GM23248 (cell line): ENCODE measurements around the gene ANO6. TPM values are rescaled to one million over a fixed set of nuclear protein-coding genes. Genes with fewer than 3 reads are reported as not detected.

Experiments used
- DNase-seq: peaks from one replicate; pipeline ENCODE4 v3.0.0-alpha.2; 2015
- H2AFZ ChIP-seq: fragments of 200-600 bp; sonication (generic); 2 replicates; pipeline ENCODE4 v1.6.1; 2016; ENCODE audit warnings: antibody characterized with exemption
- H3F3A ChIP-seq: fragments of 200-600 bp; sonication (generic); 2 replicates; pipeline ENCODE4 v1.6.1; 2016; ENCODE audit warnings: mild to moderate bottlenecking, antibody characterized with exemption, mixed run types; ENCODE audit not compliant: insufficient read depth
- H3K27ac ChIP-seq: fragments of 200-600 bp; sonication (generic); 2 replicates; pipeline ENCODE4 v1.5.1; 2016; ENCODE audit warnings: mild to moderate bottlenecking
- H3K27me3 ChIP-seq: fragments of 200-600 bp; sonication (generic); replicated peaks from 2 replicates; pipeline ENCODE4 v1.6.1; 2016; ENCODE audit warnings: mild to moderate bottlenecking; ENCODE audit not compliant: insufficient read depth
- H3K36me3 ChIP-seq: fragments of 200-600 bp; sonication (generic); 2 replicates; pipeline ENCODE4 v1.6.1; 2016; ENCODE audit warnings: low read depth, mild to moderate bottlenecking
- H3K4me1 ChIP-seq: fragments of 200-600 bp; sonication (generic); 2 replicates; pipeline ENCODE4 v1.6.1; 2016; ENCODE audit warnings: mild to moderate bottlenecking; ENCODE audit not compliant: insufficient read depth
- H3K4me2 ChIP-seq: fragments of 200-600 bp; sonication (generic); one replicate; pipeline ENCODE4 v1.6.1; 2016; ENCODE audit warnings: mild to moderate bottlenecking; ENCODE audit not compliant: unreplicated experiment
- H3K4me3 ChIP-seq: fragments of 200-600 bp; sonication (generic); 2 replicates; pipeline ENCODE4 v1.5.1; 2016; ENCODE audit warnings: mild to moderate bottlenecking
- H3K79me2 ChIP-seq: fragments of 200-600 bp; sonication (generic); 2 replicates; pipeline ENCODE4 v1.6.1; 2016; ENCODE audit warnings: mild to moderate bottlenecking; ENCODE audit not compliant: insufficient read depth
- H3K9ac ChIP-seq: fragments of 200-600 bp; sonication (generic); 2 replicates; pipeline ENCODE4 v1.6.1; 2016; ENCODE audit warnings: mild to moderate bottlenecking
- H3K9me2 ChIP-seq: fragments of 200-600 bp; sonication (generic); 2 replicates; pipeline ENCODE4 v1.6.1; 2016; ENCODE audit warnings: mixed run types, mild to moderate bottlenecking, moderate library complexity; ENCODE audit not compliant: insufficient read depth
- H3K9me3 ChIP-seq: fragments of 200-600 bp; sonication (generic); one replicate; pipeline ENCODE4 v1.6.1; 2017; ENCODE audit warnings: low read depth
- H4K20me1 ChIP-seq: fragments of 200-600 bp; sonication (generic); 2 replicates; pipeline ENCODE4 v1.6.0; 2016; ENCODE audit not compliant: insufficient read depth
- EZH2 ChIP-seq: fragments of 200-600 bp; sonication (generic); IDR thresholded peaks from 2 replicates; pipeline ENCODE4 v1.6.1; 2018; ENCODE audit warnings: antibody characterized with exemption, mild to moderate bottlenecking; ENCODE audit not compliant: insufficient read depth, poor library complexity, severe bottlenecking
- EZH2phosphoT487 ChIP-seq: fragments of 200-600 bp; sonication (generic); IDR thresholded peaks from 2 replicates; pipeline ENCODE4 v1.6.1; 2018; ENCODE audit warnings: antibody characterized with exemption, moderate library complexity, mild to moderate bottlenecking, low read depth; ENCODE audit not compliant: insufficient read depth
- WGBS, 2 experiments: methylation state at CpG; one replicate each; pipeline ENCODE4 v1.1.6; 2015 to 2017; ENCODE audit warnings: low lambda C conversion rate in 2 of 2, low coverage in 1 of 2; ENCODE audit errors: missing lambda C conversion rate in 2 of 2; 5-methylcytosine and 5-hydroxymethylcytosine counted together
- in situ Hi-C: fragments of 300-500 bp; cut with MboI; formaldehyde crosslinking; loops from 2 replicates; pipeline ENCODE4 v1.15.0; 2020
- polyA plus RNA-seq: library from polyadenylated mRNA; unstranded; fragments of >200 nt; fragmentation: Nextera tagmentation; extraction: Ambion mirVana; gene quantifications from 2 replicates; pipeline ENCODE4 v1.2.1, GENCODE V29; 2016
- total RNA-seq: library from RNA; depleted of rRNA; stranded (reverse); fragments of >200 nt; shearing (Covaris generic); gene quantifications from 2 replicates; pipeline ENCODE4 v1.2.3, GENCODE V29; 2014

ANO6 gene
- total and polyA plus RNA-seq, 2 experiments from 2014 or later: 50.1 to 65.4 TPM

DNA sequence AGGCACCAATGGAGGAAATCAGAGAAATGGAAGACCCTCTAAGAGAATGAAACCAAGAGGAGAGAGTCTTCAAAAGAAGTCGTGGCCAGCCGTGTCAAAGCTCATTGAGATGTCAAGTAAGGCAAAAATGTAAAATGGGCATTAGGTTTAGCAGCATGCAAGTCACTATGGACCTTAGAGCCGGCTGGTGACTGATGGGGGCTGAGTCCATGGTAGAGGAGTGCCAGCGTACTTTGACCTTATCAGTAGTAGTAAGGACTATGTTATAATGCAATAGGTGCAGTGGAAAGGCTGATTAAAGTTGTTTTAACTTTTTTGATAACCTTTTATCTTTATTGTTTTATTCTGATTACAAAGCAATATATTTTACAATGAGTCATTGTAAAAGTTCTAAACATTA, 66.5 kb downstream of the ANO6 start:
- TF ChIP-seq EZH2phosphoT487: no peak
- TF ChIP-seq EZH2: no peak
- no peaks in the 10 kb centered on the region for H3K9me3 ChIP-seq

GRCh38 chr12:45284096-45284901, 68.4 kb downstream of the ANO6 start:
- Histone ChIP-seq H3K79me2 (peaks cover 86% of the 10 kb centered on the region), H3K4me2 (peak overlapping the region; percentile 59)
- DNase-seq: peak; percentile 68

More for the DNA sequence above, 66.5 kb downstream of the ANO6 start:
- Histone ChIP-seq H3F3A (peaks cover 31% of the 10 kb centered on the region), H3K9me2 (no peaks in the 10 kb centered on the region), H3K4me2 (no peak overlapping the region), H3K4me1 (peaks cover 33% of the 10 kb centered on the region), H2AFZ (no peak overlapping the region), H3K4me3 (no peak overlapping the region), H3K79me2 (peaks cover 86% of the 10 kb centered on the region), H3K27me3 (no peaks in the 10 kb centered on the region), H4K20me1 (no peaks in the 10 kb centered on the region), H3K9ac (no peak overlapping the region), H3K27ac (no peak overlapping the region), H3K36me3 (no peaks in the 10 kb centered on the region)
- in situ Hi-C loops: no loop called here
- DNase-seq: no peak
- 96 to 99% methylated on average over 4 of the region's 4 CpGs for WGBS, 2 experiments

DNA sequence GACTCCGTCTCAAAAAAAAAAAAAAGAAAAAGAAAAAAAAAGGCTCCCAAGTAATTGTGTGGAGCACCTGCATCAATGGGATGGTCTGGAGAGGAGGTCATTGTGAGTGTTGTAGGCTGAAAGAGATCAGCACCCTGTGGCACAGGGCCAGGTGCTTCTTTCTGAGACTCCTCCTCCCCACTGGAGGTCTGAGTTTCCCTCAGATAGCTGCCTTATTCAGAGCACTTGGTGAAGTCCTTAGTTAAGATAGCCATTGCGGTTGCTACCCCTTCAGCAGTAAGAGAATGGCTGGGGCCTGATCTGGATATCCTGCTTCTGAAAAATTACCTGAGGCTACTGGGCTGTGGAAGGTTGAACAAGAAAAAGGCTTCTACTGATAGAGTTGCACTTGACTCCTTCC, 69.8 kb downstream of the ANO6 start:
- H2AFZ ChIP-seq: no peak overlapping the region
- peaks cover 41% of the 10 kb centered on the region for H3F3A ChIP-seq
- no peaks in the 10 kb centered on the region for H3K9me2 ChIP-seq
- TF ChIP-seq EZH2phosphoT487 (no peak), EZH2 (no peak)
- no peaks in the 10 kb centered on the region for H4K20me1 ChIP-seq
- DNase-seq: no peak
- H3K9ac ChIP-seq: no peak overlapping the region
- WGBS, 2 experiments: 88 to 93% methylated on average over 1 to 2 of the region's 2 CpGs
- H3K4me3 ChIP-seq: no peak overlapping the region
- H3K27ac ChIP-seq: peak overlapping the region; percentile 77; the same call in 1 of the 2 replicates
- H3K4me2 ChIP-seq: no peak overlapping the region
- peaks cover 85% of the 10 kb centered on the region for H3K79me2 ChIP-seq
- H3K27me3 ChIP-seq: no peaks in the 10 kb centered on the region
- no peaks in the 10 kb centered on the region for H3K9me3 ChIP-seq
- no peaks in the 10 kb centered on the region for H3K36me3 ChIP-seq
- in situ Hi-C loops: no loop called here
- H3K4me1 ChIP-seq: peaks cover 47% of the 10 kb centered on the region

More at GRCh38 chr12:45284096-45284901, 68.4 kb downstream of the ANO6 start:
- Histone ChIP-seq H3K27me3 (no peaks in the 10 kb centered on the region), H3K4me3 (peak overlapping the region; percentile 13; the same call in 1 of the 2 replicates), H3K4me1 (peaks cover 33% of the 10 kb centered on the region), H3F3A (peaks cover 31% of the 10 kb centered on the region), H3K9ac (peak overlapping the region; percentile 53), H3K36me3 (no peaks in the 10 kb centered on the region), H3K9me2 (no peaks in the 10 kb centered on the region), H3K27ac (peak overlapping the region; percentile 77), H4K20me1 (no peaks in the 10 kb centered on the region), H2AFZ (no peak overlapping the region), H3K9me3 (no peaks in the 10 kb centered on the region)
- 36 to 43% methylated on average over 8 of the region's 8 CpGs for WGBS, 2 experiments
- in situ Hi-C loops: no loop called here
- no peak for TF ChIP-seq EZH2phosphoT487
- no peak for TF ChIP-seq EZH2

GRCh38 chr12:45286621-45287020, 70.7 kb downstream of the ANO6 start:
- WGBS, 2 experiments: 95 to 100% methylated on average over 2 of the region's 2 CpGs
- no peaks in the 10 kb centered on the region for H4K20me1 ChIP-seq
- no peaks in the 10 kb centered on the region for H3K9me3 ChIP-seq
- H3K27me3 ChIP-seq: no peaks in the 10 kb centered on the region
- H2AFZ ChIP-seq: no peak overlapping the region
- in situ Hi-C loops: no loop called here
- peaks cover 48% of the 10 kb centered on the region for H3K4me1 ChIP-seq
- H3K27ac ChIP-seq: no peak overlapping the region
- no peak overlapping the region for H3K4me3 ChIP-seq
- peaks cover 1% of the 10 kb centered on the region; the same call in 1 of the 2 replicates for H3K9me2 ChIP-seq
- H3K4me2 ChIP-seq: no peak overlapping the region
- TF ChIP-seq EZH2: no peak
- TF ChIP-seq EZH2phosphoT487: no peak
- H3F3A ChIP-seq: peaks cover 48% of the 10 kb centered on the region
- no peak for DNase-seq
- H3K36me3 ChIP-seq: no peaks in the 10 kb centered on the region
- no peak overlapping the region for H3K9ac ChIP-seq
- peaks cover 85% of the 10 kb centered on the region for H3K79me2 ChIP-seq
